HG02623 (cell line): Measurements from ENCODE around the gene PRKRA.
"Not testable (repeated sequence)": the region's sequence is repeated elsewhere in the genome, so short reads cannot be mapped to it uniquely, and the experiment has no call there.

ENCODE experiments used
- ATAC-seq: cut with Tn5 transposase; IDR thresholded peaks from one replicate; pipeline ENCODE4 v1.9.1; 2021; ENCODE audit warnings: moderate library complexity; ENCODE audit not compliant: unreplicated experiment

Gene PRKRA

GRCh38 chr2:178469219-178469849 is 18.4 kb upstream of the PRKRA start:
- ATAC-seq: no peak

- ATAC-seq: no peak
Measured at GRCh38 chr2:178457390-178457886, 6.5 kb upstream of the PRKRA start.

GRCh38 chr2:178455947-178456346 is 5.0 kb upstream of the PRKRA start:
- no peak for ATAC-seq

GRCh38 chr2:178452870-178453269 is 1.9 kb upstream of the PRKRA start:
- no peak for ATAC-seq

- no peak for ATAC-seq
Measured at GRCh38 chr2:178452334-178452733, 1.4 kb upstream of the PRKRA start.

GRCh38 chr2:178450524-178450773 is 526 bp downstream of the PRKRA start:
- ATAC-seq: peak; percentile 33

- ATAC-seq: peak; percentile 8
Measured at GRCh38 chr2:178449700-178450523, 1.1 kb downstream of the PRKRA start.

GRCh38 chr2:178448968-178449661 is 1.9 kb downstream of the PRKRA start:
- no peak for ATAC-seq

GRCh38 chr2:178441426-178441825 is 9.5 kb downstream of the PRKRA start:
- no peak for ATAC-seq

GRCh38 chr2:178436662-178437061 is 14.3 kb downstream of the PRKRA start:
- no peak for ATAC-seq

GRCh38 chr2:178429336-178429735 is 21.6 kb downstream of the PRKRA start:
- ATAC-seq: no peak

- no peak for ATAC-seq
Measured at GRCh38 chr2:178428396-178428806, 22.6 kb downstream of the PRKRA start.

GRCh38 chr2:178427458-178427857 is 23.5 kb downstream of the PRKRA start:
- no peak for ATAC-seq

- ATAC-seq: no peak
Measured at GRCh38 chr2:178426388-178426787, 24.6 kb downstream of the PRKRA start.

GRCh38 chr2:178425255-178425827 is 25.6 kb downstream of the PRKRA start:
- ATAC-seq: no peak

- not testable (repeated sequence) for ATAC-seq
Measured at GRCh38 chr2:178423746-178424145, 27.2 kb downstream of the PRKRA start.

- no peak for ATAC-seq
Measured at GRCh38 chr2:178422097-178422496, 28.9 kb downstream of the PRKRA start.

GRCh38 chr2:178420463-178420999 is 30.4 kb downstream of the PRKRA start:
- no peak for ATAC-seq

- ATAC-seq: no peak
Measured at GRCh38 chr2:178419123-178419522, 31.9 kb downstream of the PRKRA start.

GRCh38 chr2:178418426-178418825 is 32.5 kb downstream of the PRKRA start:
- ATAC-seq: no peak

GRCh38 chr2:178417916-178418315 is 33.1 kb downstream of the PRKRA start:
- ATAC-seq: no peak
